H9 (cell line): ENCODE data around the gene SNTG2. TPM values are rescaled to one million over a fixed set of nuclear protein-coding genes. Genes with fewer than 3 reads are reported as not detected.

Experiments used
- DNase-seq: peaks from one replicate; pipeline ENCODE4 v3.0.0-alpha.2; 2017
- H2AFZ ChIP-seq: one replicate; pipeline ENCODE4 v1.6.1; 2013; ENCODE audit warnings: mild to moderate bottlenecking, low read length, control low read depth, moderate library complexity
- H2AK5ac ChIP-seq: 2 replicates; pipeline ENCODE4 v1.6.1; 2013; ENCODE audit warnings: low read length, control low read depth, mixed read lengths; ENCODE audit not compliant: insufficient read length
- H2BK120ac ChIP-seq: one replicate; pipeline ENCODE4 v1.6.1; 2013; ENCODE audit warnings: low read depth, mild to moderate bottlenecking, low read length, control low read depth, inconsistent platforms; ENCODE audit not compliant: poor library complexity, severe bottlenecking
- H2BK12ac ChIP-seq: 2 replicates; pipeline ENCODE4 v1.6.1; 2013; ENCODE audit warnings: low read length, control low read depth, mixed read lengths, low read depth; ENCODE audit not compliant: insufficient read length
- H2BK15ac ChIP-seq: 2 replicates; pipeline ENCODE4 v1.6.1; 2013; ENCODE audit warnings: low read depth, low read length, control low read depth
- H2BK20ac ChIP-seq: one replicate; pipeline ENCODE4 v1.6.1; 2013; ENCODE audit warnings: low read depth, mild to moderate bottlenecking, low read length, control low read depth, inconsistent platforms; ENCODE audit not compliant: poor library complexity, severe bottlenecking
- H2BK5ac ChIP-seq: 2 replicates; pipeline ENCODE4 v1.6.1; 2013; ENCODE audit warnings: low read length, control low read depth, mixed read lengths; ENCODE audit not compliant: insufficient read length
- H3K14ac ChIP-seq: 2 replicates; pipeline ENCODE4 v1.6.1; 2013; ENCODE audit warnings: low read length, control low read depth; ENCODE audit not compliant: insufficient read depth
- H3K18ac ChIP-seq: 2 replicates; pipeline ENCODE4 v1.6.1; 2013; ENCODE audit warnings: low read depth, mild to moderate bottlenecking, mixed read lengths, low read length, control low read depth; ENCODE audit not compliant: insufficient read length
- H3K23ac ChIP-seq: 2 replicates; pipeline ENCODE4 v1.6.1; 2013; ENCODE audit warnings: low read length, control low read depth, mixed read lengths, low read depth; ENCODE audit not compliant: insufficient read length
- H3K23me2 ChIP-seq: 2 replicates; pipeline ENCODE4 v1.6.1; 2013; ENCODE audit warnings: low read depth, mild to moderate bottlenecking, mixed read lengths, low read length, control low read depth; ENCODE audit not compliant: insufficient read length, poor library complexity, severe bottlenecking
- H3K27ac ChIP-seq: 2 replicates; pipeline ENCODE4 v1.5.1; 2013; ENCODE audit warnings: low read length, control low read depth, mixed read lengths, low read depth; ENCODE audit not compliant: insufficient read length
- H3K27me3 ChIP-seq: 2 replicates; pipeline ENCODE4 v1.6.1; 2013; ENCODE audit warnings: low read length, control low read depth, inconsistent platforms; ENCODE audit not compliant: insufficient read depth
- H3K4ac ChIP-seq: 2 replicates; pipeline ENCODE4 v1.6.1; 2013; ENCODE audit warnings: low read depth, mild to moderate bottlenecking, control low read depth, inconsistent platforms, low read length, moderate library complexity
- H3K4me1 ChIP-seq: 2 replicates; pipeline ENCODE4 v1.6.1; 2013; ENCODE audit warnings: low read length, control low read depth, inconsistent platforms; ENCODE audit not compliant: insufficient read depth
- H3K4me2 ChIP-seq: 2 replicates; pipeline ENCODE4 v1.6.1; 2013; ENCODE audit warnings: low read length, control low read depth, mixed read lengths; ENCODE audit not compliant: insufficient read length, insufficient read depth
- H3K56ac ChIP-seq: 2 replicates; pipeline ENCODE4 v1.6.1; 2013; ENCODE audit warnings: low read depth, mild to moderate bottlenecking, mixed read lengths, low read length, control low read depth; ENCODE audit not compliant: insufficient read length
- H3K79me1 ChIP-seq: 2 replicates; pipeline ENCODE4 v1.6.1; 2013; ENCODE audit warnings: low read depth, mild to moderate bottlenecking, moderate library complexity, low read length, control low read depth, inconsistent platforms; ENCODE audit not compliant: insufficient read depth, poor library complexity, severe bottlenecking
- H3K79me2 ChIP-seq: 2 replicates; pipeline ENCODE4 v1.6.1; 2013; ENCODE audit warnings: low read length, control low read depth, inconsistent platforms; ENCODE audit not compliant: insufficient read depth
- H3K9ac ChIP-seq: 2 replicates; pipeline ENCODE4 v1.6.1; 2013; ENCODE audit warnings: low read length, control low read depth, mixed read lengths; ENCODE audit not compliant: insufficient read length; ENCODE audit errors: extremely low read depth
- H3K9me3 ChIP-seq: one replicate; pipeline ENCODE4 v1.6.1; 2013; ENCODE audit warnings: low read depth, low read length, inconsistent platforms; ENCODE audit not compliant: control insufficient read depth
- H3T11ph ChIP-seq: one replicate; pipeline ENCODE4 v1.6.1; 2013; ENCODE audit warnings: mild to moderate bottlenecking, low read length, control low read depth, inconsistent platforms
- H4K20me1 ChIP-seq: one replicate; pipeline ENCODE4 v1.6.1; 2013; ENCODE audit not compliant: control insufficient read depth, insufficient read length, insufficient read depth
- H4K5ac ChIP-seq: 2 replicates; pipeline ENCODE4 v1.6.1; 2013; ENCODE audit warnings: low read depth, mild to moderate bottlenecking, mixed read lengths, low read length, control low read depth; ENCODE audit not compliant: insufficient read length
- H4K8ac ChIP-seq: replicated peaks from 2 replicates; pipeline ENCODE4 v1.6.1; 2013; ENCODE audit warnings: low read length, control low read depth, mixed read lengths, low read depth; ENCODE audit not compliant: insufficient read length
- H4K91ac ChIP-seq: 2 replicates; pipeline ENCODE4 v1.6.1; 2013; ENCODE audit warnings: low read depth, mild to moderate bottlenecking, moderate library complexity, mixed read lengths, low read length, control low read depth; ENCODE audit not compliant: insufficient read length
- H3K27ac Mint-ChIP-seq, 3 experiments: 2 replicates in 2 of 3; 3 replicates in 1 of 3; pipeline ENCODE4 v1.8.0; 2020 to 2021; ENCODE audit warnings: mixed read lengths in 3 of 3, mild to moderate bottlenecking in 1 of 3, moderate library complexity in 1 of 3
- H3K27me3 Mint-ChIP-seq: 2 replicates; pipeline ENCODE4 v1.8.0; 2021; ENCODE audit warnings: low read depth, mild to moderate bottlenecking, moderate library complexity, mixed read lengths
- H3K36me3 Mint-ChIP-seq, 3 experiments: 2 replicates in 2 of 3; 3 replicates in 1 of 3; pipeline ENCODE4 v1.8.0; 2020 to 2021; ENCODE audit warnings: low read depth in 3 of 3, mixed read lengths in 3 of 3; ENCODE audit not compliant: insufficient read depth in 1 of 3
- H3K4me1 Mint-ChIP-seq, 2 experiments: 2 replicates each; pipeline ENCODE4 v1.8.0; 2020; ENCODE audit warnings: mixed read lengths in 2 of 2
- H3K4me3 Mint-ChIP-seq, 2 experiments: 2 replicates in 1 of 2; 3 replicates in 1 of 2; pipeline ENCODE4 v1.8.0; 2020 to 2021; ENCODE audit warnings: mild to moderate bottlenecking in 2 of 2, mixed read lengths in 2 of 2, moderate library complexity in 1 of 2
- H3K9me3 Mint-ChIP-seq, 2 experiments: 2 replicates in 1 of 2; 3 replicates in 1 of 2; pipeline ENCODE4 v1.8.0; 2020; ENCODE audit warnings: mild to moderate bottlenecking in 2 of 2, mixed read lengths in 2 of 2, moderate library complexity in 1 of 2
- WGBS: extraction: QIAGEN DNeasy Blood & Tissue Kit; methylation state at CpG from one replicate; pipeline ENCODE4 v1.1.7; 2013; ENCODE audit warnings: missing lambda C conversion rate, low lambda C conversion rate, mixed read lengths; ENCODE audit not compliant: insufficient read length; ENCODE audit errors: extremely low coverage; 5-methylcytosine and 5-hydroxymethylcytosine counted together
- total RNA-seq: library from RNA; stranded (reverse); gene quantifications from 2 replicates; pipeline ENCODE4 v1.2.1, GENCODE V29; 2021
- TF ChIP-seq, protein P1 (sequence below): fragments of 200-600 bp; sonication (generic); conservative IDR thresholded peaks from 3 replicates; pipeline ENCODE4 v1.8.0; 2021; ENCODE audit warnings: antibody characterized with exemption, mild to moderate bottlenecking

SNTG2 gene
- total RNA-seq, 1 experiment from 2014 or later, result 13.2 TPM

GRCh38 chr2:1099418-1099817, 148.8 kb downstream of the SNTG2 start:
- H3T11ph ChIP-seq, result no peak overlapping the region
- H3K27me3 ChIP-seq, result no peaks in the 10 kb centered on the region
- H3K4me2 ChIP-seq, result no peak overlapping the region
- no peak overlapping the region for H2BK15ac ChIP-seq
- no peak overlapping the region for H3K23ac ChIP-seq
- H4K8ac ChIP-seq, result no peak overlapping the region
- H4K5ac ChIP-seq, result no peak overlapping the region
- no peak for DNase-seq
- no peak overlapping the region for H2BK120ac ChIP-seq
- H4K20me1 ChIP-seq, result no peaks in the 10 kb centered on the region
- no peak overlapping the region for H3K18ac ChIP-seq
- H3K4me3 Mint-ChIP-seq, result no peak overlapping the region
- no CpG with 5 or more reads among the region's 2 CpGs for WGBS
- no peak overlapping the region for H2AFZ ChIP-seq
- no peaks in the 10 kb centered on the region for H3K9me3 ChIP-seq
- no peak overlapping the region for H3K56ac ChIP-seq
- H2BK20ac ChIP-seq, result no peak overlapping the region
- no peaks in the 10 kb centered on the region for H3K23me2 ChIP-seq
- no peaks in the 10 kb centered on the region for H3K9me3 Mint-ChIP-seq
- H4K91ac ChIP-seq, result no peak overlapping the region
- H3K4ac ChIP-seq, result no peak overlapping the region
- H3K79me2 ChIP-seq, result no peaks in the 10 kb centered on the region
- peaks cover 22 to 53% (median 44%) of the 10 kb centered on the region in 3 experiments for H3K36me3 Mint-ChIP-seq
- no peak overlapping the region for H2BK12ac ChIP-seq
- TF ChIP-seq, protein P1, sequence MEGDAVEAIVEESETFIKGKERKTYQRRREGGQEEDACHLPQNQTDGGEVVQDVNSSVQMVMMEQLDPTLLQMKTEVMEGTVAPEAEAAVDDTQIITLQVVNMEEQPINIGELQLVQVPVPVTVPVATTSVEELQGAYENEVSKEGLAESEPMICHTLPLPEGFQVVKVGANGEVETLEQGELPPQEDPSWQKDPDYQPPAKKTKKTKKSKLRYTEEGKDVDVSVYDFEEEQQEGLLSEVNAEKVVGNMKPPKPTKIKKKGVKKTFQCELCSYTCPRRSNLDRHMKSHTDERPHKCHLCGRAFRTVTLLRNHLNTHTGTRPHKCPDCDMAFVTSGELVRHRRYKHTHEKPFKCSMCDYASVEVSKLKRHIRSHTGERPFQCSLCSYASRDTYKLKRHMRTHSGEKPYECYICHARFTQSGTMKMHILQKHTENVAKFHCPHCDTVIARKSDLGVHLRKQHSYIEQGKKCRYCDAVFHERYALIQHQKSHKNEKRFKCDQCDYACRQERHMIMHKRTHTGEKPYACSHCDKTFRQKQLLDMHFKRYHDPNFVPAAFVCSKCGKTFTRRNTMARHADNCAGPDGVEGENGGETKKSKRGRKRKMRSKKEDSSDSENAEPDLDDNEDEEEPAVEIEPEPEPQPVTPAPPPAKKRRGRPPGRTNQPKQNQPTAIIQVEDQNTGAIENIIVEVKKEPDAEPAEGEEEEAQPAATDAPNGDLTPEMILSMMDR, result no peak
- H3K27ac ChIP-seq, result no peak overlapping the region
- H2BK5ac ChIP-seq, result no peak overlapping the region
- H3K14ac ChIP-seq, result no peak overlapping the region
- H3K4me1 Mint-ChIP-seq, result no peaks in the 10 kb centered on the region
- no peaks in the 10 kb centered on the region; the same call in 1 of the 2 replicates for H3K27me3 Mint-ChIP-seq
- no peak overlapping the region for H3K9ac ChIP-seq
- H2AK5ac ChIP-seq, result no peak overlapping the region
- no peaks in the 10 kb centered on the region for H3K4me1 ChIP-seq
- H3K79me1 ChIP-seq, result no peaks in the 10 kb centered on the region
- no peak overlapping the region for H3K27ac Mint-ChIP-seq
